GM19372 (cell line): ENCODE results near the gene ACSF2.

Experiments used
- ATAC-seq: cut with Tn5 transposase; IDR thresholded peaks from one replicate; pipeline ENCODE4 v1.9.1; 2021; ENCODE audit warnings: mild to moderate bottlenecking, low read depth, moderate library complexity; ENCODE audit not compliant: unreplicated experiment

Gene ACSF2

DNA sequence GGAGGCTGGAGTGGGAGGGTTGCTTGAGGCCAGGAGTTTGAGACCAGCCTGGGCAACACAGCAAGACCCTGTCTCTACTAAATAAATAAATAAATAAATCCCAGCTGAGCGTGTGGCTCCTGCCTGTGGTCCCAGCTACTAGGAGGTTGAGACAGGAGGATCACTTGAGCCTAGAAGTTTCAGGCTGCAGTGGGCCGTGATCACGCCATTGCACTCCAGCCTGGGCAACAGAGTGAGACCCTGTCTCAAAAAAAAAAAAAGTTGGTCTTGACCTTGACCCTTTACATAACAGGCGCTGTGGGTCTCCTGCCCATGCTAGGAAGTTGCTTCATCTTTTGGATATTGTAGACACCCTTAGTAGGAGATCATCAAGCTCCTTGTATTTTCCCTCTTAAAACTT lies 11.4 kb downstream of the ACSF2 start:
- no peak for ATAC-seq

- no peak for ATAC-seq
Measured at GRCh38 chr17:50439008-50439407, 13.0 kb downstream of the ACSF2 start.

- no peak for ATAC-seq
Measured at GRCh38 chr17:50440172-50440837, 14.3 kb downstream of the ACSF2 start.

DNA sequence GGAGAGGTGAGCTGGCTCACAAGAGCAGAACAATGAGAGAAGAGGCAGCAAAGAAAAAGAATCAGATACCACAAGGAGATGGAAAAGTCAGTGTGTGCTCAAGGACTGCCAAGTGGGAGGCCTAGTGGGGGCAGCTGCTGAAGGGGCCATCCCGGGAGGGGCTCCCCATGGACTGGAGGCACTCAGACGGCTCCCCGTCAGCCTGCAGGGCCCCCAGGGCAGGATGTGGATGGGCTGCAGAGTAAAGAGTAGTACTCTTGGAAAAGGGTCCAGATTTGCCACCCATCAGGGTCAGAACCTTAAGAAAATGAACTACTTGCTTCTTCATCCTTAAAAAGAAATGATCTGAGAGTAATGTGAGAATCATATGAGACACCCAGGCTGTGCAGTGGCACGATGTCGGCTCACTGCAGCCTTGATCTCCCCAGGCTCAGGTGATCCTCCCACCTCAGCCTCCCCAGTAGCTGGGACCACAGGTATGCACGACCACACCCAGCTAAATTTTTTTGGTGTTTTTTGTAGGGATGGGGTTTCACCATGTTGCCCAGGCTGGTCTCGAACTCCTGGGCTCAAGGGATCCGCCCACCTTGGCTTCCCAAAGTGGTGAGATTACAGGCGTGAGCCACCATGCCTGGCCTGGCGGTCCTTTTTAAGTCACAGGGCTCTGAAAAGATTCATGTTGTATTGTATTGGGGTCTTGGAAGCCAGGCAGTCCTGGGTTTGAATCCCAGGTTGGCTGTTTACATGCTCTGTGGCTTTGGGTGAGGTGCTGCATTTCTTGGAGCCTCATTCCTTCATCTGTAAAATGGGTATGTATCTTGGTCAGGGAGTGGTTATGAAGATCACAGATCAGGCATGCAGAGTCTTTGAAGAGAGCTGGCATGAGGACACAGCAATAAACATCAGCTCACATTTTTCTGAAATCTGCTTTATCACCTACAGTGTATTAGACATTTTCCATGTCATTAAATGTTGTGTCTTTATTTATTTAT lies 15.1 kb downstream of the ACSF2 start:
- no peak for ATAC-seq

GRCh38 chr17:50443505-50443974 lies 17.5 kb downstream of the ACSF2 start:
- ATAC-seq: no peak

DNA sequence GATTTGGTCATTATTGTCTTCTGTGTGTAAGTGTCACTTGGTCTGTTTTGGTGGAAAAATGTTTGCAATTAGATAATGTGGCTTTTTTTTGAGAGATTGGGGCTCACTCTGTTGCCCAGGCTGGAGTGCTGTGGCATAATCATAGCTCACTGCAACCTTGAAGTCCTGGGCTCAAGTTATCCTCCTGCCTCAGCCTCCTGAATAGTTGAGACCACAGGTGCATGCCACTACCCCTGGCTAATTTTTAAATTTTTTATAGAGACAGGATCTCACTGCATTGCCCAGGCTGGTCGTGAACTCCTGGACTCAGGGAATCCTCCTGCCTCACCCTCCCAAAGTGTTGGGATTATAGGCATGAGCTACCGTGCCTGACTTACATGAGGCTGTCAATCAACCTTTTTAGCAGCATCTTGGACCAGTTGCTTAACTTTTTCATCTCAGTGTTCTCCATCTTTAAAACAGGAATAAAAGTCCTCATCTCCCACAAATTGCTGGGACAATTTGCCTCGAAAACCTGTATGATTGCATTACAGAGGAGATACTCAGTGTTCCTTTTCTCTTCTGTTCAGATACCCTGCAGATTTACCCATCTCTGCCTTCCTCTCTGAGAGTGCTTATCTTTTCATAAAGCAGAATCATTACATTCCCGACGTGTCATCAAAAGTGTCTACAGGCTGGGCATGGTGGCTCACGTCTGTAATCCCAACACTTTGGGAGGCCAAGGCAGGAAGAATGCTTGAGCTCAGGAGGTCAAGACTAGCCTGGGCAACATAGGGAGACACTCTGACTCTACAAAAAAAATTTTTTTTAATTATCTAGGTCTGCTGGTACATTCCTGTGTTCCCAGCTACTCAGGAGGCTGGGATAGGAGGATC lies 19.1 kb downstream of the ACSF2 start:
- ATAC-seq: no peak

GRCh38 chr17:50445730-50446325 lies 19.8 kb downstream of the ACSF2 start:
- ATAC-seq: no peak

DNA sequence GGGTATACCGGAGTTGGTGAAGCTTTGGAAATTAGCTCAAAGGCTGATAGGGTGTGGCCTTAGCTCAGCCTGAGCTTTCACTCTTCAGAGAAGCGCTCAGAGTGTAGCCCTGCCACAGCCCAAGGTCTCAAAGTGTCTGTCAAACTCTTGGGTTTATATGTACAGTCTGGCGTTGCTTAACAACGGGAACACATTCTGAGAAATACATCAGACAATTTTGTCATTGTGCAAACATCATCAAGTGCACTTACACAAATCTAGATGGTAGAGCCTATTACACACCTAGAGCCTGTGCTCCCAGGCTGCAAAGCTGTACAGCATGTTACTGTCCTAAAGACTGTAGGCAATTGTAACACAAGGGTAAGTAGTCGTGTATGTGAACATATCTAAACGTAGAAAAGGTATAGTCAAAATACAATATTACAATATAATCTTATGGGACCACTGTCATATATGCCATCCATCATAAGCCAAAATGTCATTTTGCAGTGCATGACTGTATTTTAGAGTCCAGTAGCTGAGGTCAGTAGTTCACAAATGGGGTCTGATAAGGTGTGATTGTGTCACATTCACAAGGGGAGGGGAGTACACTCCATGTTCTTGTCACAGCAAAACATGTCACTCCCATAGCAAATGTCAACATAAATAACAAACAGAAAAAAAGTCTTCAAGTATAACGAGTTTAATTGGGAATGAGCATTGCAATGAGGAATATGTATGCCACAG lies 22.0 kb downstream of the ACSF2 start:
- no peak for ATAC-seq

DNA sequence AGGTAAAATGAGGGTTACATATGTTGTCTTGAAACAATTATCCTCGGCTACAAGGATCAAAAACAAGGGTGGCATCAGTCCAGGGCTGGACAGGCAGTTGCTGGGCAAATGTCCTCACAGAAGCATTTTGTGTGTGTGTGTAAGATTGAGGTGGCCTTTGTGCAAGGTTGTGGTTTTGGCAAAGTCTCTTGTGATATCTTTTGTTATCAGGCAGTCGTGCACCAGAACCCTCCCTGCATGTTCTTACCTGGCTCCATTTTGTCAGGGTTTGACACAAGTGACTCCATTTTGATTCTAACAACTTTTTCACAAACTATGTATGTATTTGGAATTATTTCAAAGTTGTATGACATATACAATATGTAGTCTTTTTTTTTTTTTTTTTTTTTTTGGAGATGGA lies 22.6 kb downstream of the ACSF2 start:
- ATAC-seq: no peak

DNA sequence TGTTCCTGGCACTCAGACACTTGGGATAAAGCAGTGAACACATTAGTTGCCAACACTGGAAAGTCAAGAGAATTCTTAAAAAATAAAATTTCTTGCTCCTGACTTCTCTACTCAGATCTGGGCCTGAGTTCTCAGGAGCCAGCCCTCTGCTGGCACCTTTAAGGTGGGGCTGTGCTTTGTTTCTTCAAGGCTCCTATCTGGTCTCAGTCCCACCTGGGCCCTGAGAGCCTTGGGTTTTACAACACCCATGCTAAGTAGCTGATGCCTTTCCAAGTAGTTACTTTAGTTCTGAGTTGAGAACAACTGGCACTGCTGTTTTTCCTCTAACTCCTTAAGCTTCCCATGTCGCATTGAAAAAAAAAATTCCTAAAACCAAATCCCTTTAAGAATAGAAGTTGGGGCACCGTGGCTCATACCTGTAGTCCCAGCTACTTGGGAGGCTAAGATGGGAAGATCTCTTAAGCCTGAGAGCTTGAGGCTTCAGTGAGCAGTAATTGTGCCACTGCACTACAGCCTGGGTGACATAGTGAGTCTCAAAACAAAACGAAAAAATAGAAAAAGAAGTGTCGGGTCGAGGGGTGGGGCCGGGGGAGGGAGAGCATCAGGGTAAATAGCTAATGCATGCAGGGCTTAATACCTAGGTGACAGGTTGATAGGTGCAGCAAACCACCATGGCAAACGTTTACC lies 26.1 kb downstream of the ACSF2 start:
- no peak for ATAC-seq

- ATAC-seq: no peak
Measured at GRCh38 chr17:50452630-50453300, 26.7 kb downstream of the ACSF2 start.

DNA sequence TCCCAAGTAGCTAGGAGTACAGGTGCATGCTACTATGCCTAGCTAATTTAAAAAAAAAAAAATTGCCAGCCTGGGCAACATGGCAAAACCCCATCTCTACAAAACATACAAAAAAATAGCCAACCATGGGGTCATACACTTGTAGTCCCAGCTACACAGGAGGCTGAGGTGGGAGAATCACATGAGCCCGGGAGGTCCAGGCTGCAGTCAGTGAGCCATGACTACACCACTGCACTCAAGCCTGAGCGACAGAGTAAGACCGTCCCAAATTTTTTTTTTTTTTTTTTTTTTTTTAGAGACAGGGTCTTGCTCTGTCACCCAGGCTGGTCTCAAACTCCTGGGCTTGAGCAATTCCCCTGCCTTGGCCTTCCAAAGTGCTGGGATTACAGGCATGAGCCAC lies 27.9 kb downstream of the ACSF2 start:
- no peak for ATAC-seq

DNA sequence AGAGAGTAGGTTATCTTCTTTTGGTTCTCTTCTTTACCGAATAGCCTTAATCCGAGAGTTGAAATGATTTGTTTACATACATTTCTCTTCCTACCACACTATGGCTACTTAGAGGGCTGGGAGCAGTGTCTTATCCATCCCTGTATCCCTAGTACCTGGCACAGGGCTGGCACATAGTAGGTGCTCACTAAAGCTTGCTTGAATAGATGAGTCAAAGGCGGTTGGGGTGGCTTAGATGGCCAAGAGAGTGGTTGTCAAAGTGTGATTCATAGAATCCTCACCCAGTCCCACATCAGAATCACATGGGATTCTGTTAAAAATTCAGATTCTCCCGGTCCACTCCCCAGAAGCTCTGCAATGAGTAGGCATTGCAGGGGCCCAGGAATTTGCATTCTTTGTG lies 31.6 kb downstream of the ACSF2 start:
- no peak for ATAC-seq

GRCh38 chr17:50458270-50458669 lies 32.3 kb downstream of the ACSF2 start:
- ATAC-seq: no peak

DNA sequence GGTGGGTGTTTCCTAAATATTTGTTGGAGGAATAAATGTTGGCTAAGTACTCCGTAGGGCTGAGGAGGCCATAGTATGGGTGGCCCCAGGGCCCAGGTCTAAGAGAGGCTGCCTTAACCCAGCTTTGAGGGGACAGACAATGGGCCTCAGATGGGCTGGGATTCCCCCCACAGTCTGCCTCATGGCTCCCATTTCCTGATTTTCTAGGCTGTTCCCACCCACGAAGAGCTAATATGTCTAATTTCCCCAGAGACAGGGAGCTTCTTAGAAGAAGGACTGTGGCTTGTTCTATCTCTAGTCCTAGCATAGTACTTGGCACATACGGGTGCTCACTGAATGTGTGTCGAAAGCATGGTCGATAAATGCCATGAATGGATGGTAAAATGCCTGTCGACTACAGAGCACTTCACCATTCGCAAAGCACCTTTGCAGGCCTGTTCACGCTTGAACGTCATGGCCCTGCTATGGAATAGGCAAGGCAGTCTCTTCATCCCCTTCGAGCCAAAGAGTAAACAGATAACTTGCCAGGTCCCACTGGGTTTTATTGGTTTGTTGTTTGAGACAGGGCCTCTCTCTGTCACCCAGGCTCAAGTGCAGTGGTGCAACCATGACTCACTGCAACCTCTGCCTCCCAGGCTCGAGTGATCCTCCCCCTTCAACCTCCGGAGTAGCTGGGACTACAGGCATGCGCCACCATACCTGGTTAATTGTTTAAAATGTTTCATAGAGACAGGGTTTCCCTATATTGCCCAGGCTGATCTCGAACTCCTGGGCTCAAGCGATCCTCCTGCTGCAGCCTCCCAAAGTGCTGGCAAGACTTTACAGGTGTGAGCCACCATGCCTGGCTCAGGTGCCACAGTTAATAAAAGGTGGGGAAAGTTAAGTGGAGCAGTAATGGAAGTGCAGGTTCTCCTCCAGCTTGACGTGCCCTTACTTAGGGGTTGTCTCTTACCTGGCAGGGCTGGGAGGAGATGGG lies 33.0 kb downstream of the ACSF2 start:
- no peak for ATAC-seq

DNA sequence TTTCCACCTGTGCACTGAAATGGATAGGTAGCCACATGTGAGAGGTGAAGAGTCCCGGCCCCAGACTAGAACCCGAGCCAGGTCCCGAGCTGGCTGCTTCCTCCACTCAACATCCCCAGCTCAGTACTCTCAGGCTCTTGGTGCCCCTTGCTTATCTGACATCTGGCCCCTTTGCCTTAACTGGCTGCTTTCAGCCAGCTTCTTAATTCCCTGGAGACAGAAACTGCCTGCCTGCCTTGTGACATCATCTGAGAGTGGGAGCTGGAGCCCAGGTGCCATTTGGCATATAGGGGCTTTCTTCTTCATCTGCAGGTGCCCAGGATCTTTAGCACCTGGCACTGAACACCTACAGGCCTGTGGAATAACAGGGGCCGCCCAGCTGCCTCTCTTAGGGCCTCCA lies 33.7 kb downstream of the ACSF2 start:
- no peak for ATAC-seq

DNA sequence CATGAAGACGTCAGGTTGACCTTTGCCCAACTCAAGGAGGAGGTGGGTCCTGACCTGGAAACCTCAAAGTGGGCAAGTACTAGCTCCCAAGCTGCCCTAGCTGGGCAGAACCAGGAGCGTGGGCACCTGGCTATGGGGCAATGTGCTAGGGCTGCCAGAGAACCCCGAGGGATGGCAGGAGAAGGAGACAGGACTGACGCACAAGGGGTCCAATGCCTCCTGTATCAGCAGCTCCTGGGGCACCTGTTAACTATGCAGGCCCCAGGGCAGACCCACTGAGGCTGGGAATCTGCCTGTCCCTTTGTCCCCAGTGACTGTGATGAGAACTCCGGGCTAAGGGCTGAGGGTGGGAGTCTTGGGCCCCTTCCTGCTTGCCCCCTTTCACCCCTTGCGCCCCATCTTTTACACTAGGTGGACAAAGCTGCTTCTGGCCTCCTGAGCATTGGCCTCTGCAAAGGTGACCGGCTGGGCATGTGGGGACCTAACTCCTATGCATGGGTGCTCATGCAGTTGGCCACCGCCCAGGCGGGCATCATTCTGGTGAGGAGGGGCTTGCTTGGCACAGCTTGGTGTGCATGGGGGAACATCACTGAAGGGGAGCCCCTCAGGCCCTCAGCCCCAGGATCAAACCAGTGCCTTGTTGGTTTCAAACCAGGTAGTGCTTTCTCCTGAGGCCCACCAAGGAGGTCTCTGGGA lies 35.0 kb downstream of the ACSF2 start:
- no peak for ATAC-seq
